SK-N-SH treated with all-trans-retinoic acid at 6 μM for 48 hours (cell line): ENCODE results near the gene BRSK1.

Experiments
- ATAC-seq: fragments of 200-7000 bp; cut with Tn5 transposase; 3 replicates; pipeline ENCODE4 v1.9.1; 2020; ENCODE audit warnings: mild to moderate bottlenecking, moderate library complexity
- ARNTL ChIP-seq: fragments of 450-650 bp; formaldehyde crosslinking; IDR thresholded peaks from 2 replicates; pipeline ENCODE4 v1.5.0; 2020; ENCODE audit warnings: low read depth, mild to moderate bottlenecking, moderate library complexity, borderline replicate concordance
- BACH2 ChIP-seq: fragments of 250-450 bp; sonication (Bioruptor Pico); IDR thresholded peaks from 2 replicates; pipeline ENCODE4 v1.9.0; 2021; ENCODE audit warnings: mild to moderate bottlenecking, borderline replicate concordance
- CSDC2 ChIP-seq: fragments of 250-450 bp; sonication (Bioruptor Pico); IDR thresholded peaks from 2 replicates; pipeline ENCODE4 v1.5.0; 2020; ENCODE audit warnings: mild to moderate bottlenecking, moderate library complexity
- ESRRG ChIP-seq: fragments of 250-450 bp; sonication (Bioruptor Pico); IDR thresholded peaks from 2 replicates; pipeline ENCODE4 v1.6.1; 2021; ENCODE audit warnings: mild to moderate bottlenecking
- GLIS3 ChIP-seq: fragments of 250-450 bp; sonication (Bioruptor Pico); IDR thresholded peaks from 2 replicates; pipeline ENCODE4 v1.5.0; 2020; ENCODE audit warnings: mild to moderate bottlenecking, moderate library complexity
- ISL1 ChIP-seq: fragments of 250-450 bp; sonication (Bioruptor Pico); IDR thresholded peaks from 2 replicates; pipeline ENCODE4 v2.1.2; 2022; ENCODE audit warnings: mild to moderate bottlenecking, moderate library complexity
- OSR1 ChIP-seq: fragments of 250-450 bp; sonication (Bioruptor Pico); IDR thresholded peaks from 2 replicates; pipeline ENCODE4 v1.8.0; 2022; ENCODE audit warnings: moderate library complexity, mild to moderate bottlenecking, inconsistent platforms
- PPARA ChIP-seq: fragments of 250-450 bp; sonication (Bioruptor Pico); IDR thresholded peaks from 2 replicates; pipeline ENCODE4 v1.5.0; 2020; ENCODE audit warnings: mild to moderate bottlenecking, borderline replicate concordance
- RARB ChIP-seq: fragments of 250-450 bp; sonication (Bioruptor Pico); IDR thresholded peaks from 2 replicates; pipeline ENCODE4 v1.8.0; 2021; ENCODE audit warnings: mild to moderate bottlenecking, moderate library complexity
- SNAI2 ChIP-seq: fragments of 250-450 bp; sonication (Bioruptor Pico); IDR thresholded peaks from 2 replicates; pipeline ENCODE4 v1.5.0; 2020; ENCODE audit warnings: mild to moderate bottlenecking, moderate library complexity
- TCF4 ChIP-seq: fragments of 250-450 bp; sonication (Bioruptor Pico); IDR thresholded peaks from 2 replicates; pipeline ENCODE4 v1.8.0; 2021; ENCODE audit warnings: mild to moderate bottlenecking, moderate library complexity, borderline replicate concordance
- TOX ChIP-seq: fragments of 250-450 bp; sonication (Bioruptor Pico); IDR thresholded peaks from 2 replicates; pipeline ENCODE4 v1.8.0; 2021; ENCODE audit warnings: mild to moderate bottlenecking, moderate library complexity, borderline replicate concordance
- ZC3H10 ChIP-seq: fragments of 250-450 bp; sonication (Bioruptor Pico); IDR thresholded peaks from 2 replicates; pipeline ENCODE4 v1.5.1; 2021; ENCODE audit warnings: mild to moderate bottlenecking, moderate library complexity
- ZFP3 ChIP-seq: fragments of 250-450 bp; sonication (Bioruptor Pico); IDR thresholded peaks from 2 replicates; pipeline ENCODE4 v1.5.0; 2020; ENCODE audit warnings: mild to moderate bottlenecking, moderate library complexity
- ZFP30 ChIP-seq: fragments of 450-650 bp; formaldehyde crosslinking; IDR thresholded peaks from 2 replicates; pipeline ENCODE4 v1.5.0; 2022; ENCODE audit warnings: mild to moderate bottlenecking, moderate library complexity
- ZNF565 ChIP-seq: fragments of 450-650 bp; formaldehyde crosslinking; conservative IDR thresholded peaks from 2 replicates; pipeline ENCODE4 v1.5.0; 2020; ENCODE audit warnings: low read depth, mild to moderate bottlenecking, moderate library complexity
- ZNF70 ChIP-seq: fragments of 450-650 bp; formaldehyde crosslinking; IDR thresholded peaks from 2 replicates; pipeline ENCODE4 v1.5.0; 2020; ENCODE audit warnings: mild to moderate bottlenecking, moderate library complexity
- ZNF8 ChIP-seq: fragments of 450-650 bp; formaldehyde crosslinking; IDR thresholded peaks from 2 replicates; pipeline ENCODE4 v1.5.0; 2020; ENCODE audit warnings: mild to moderate bottlenecking, moderate library complexity
- TF ChIP-seq, protein P1 (sequence below): fragments of 250-450 bp; sonication (Bioruptor Pico); IDR thresholded peaks from 2 replicates; pipeline ENCODE4 v1.5.0; 2020; ENCODE audit warnings: mild to moderate bottlenecking, moderate library complexity
- TF ChIP-seq, protein P2 (sequence below): fragments of 250-450 bp; sonication (Bioruptor Pico); IDR thresholded peaks from 2 replicates; pipeline ENCODE4 v1.8.0; 2021; ENCODE audit warnings: low read depth, mild to moderate bottlenecking, moderate library complexity, borderline replicate concordance
- TF ChIP-seq, protein P3 (sequence below): fragments of 250-450 bp; sonication (Bioruptor Pico); IDR thresholded peaks from 2 replicates; pipeline ENCODE4 v1.8.0; 2020; ENCODE audit warnings: mild to moderate bottlenecking, moderate library complexity, borderline replicate concordance
- TF ChIP-seq, protein P4 (sequence below): fragments of 250-450 bp; sonication (Bioruptor Pico); IDR thresholded peaks from 2 replicates; pipeline ENCODE4 v1.5.1; 2020; ENCODE audit warnings: low read depth, mild to moderate bottlenecking, moderate library complexity

The BRSK1 gene

DNA sequence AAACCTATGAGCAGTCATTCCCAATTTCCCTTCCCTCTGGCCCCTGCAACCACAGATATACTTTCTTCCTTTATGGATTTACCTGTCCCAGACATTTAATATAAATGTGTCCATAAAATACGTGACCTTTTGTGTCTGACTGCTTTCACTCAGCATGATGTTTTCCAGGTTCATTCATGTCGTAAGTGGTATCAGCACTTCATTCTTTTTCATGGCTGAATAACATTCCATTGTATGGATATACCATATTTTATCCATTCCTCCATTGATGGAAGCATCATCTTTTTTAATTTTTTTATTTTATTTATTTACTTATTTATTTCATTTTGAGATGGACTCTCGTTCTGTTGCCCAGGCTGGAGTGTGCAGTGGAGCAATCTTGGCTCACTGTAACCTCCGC is 17.0 kb upstream of the BRSK1 start:
- peak; percentile 97 for TF ChIP-seq ZNF8
- TF ChIP-seq SNAI2 (CRISPR knock-in tag), result no peak
- ATAC-seq, result no peak

DNA sequence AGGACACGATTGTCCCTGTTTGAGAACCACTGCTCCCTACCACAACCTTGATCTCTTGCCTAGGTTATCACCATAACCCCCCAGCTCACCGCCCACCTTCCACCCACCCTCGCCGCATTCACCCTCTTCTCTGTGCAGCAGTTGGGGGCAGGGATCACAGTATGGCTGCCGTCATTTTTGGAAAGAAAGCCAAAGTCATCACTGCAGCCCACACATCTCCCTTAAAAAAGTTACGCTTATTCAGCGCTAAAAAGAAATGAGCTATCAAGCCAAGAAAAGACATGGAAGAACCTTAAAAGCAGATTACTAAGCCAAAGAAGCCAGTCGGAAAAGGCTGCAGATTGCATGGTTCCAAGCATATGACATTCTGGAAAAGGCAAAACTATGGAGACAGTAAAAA is 14.5 kb upstream of the BRSK1 start:
- ATAC-seq, result no peak
- TF ChIP-seq TOX (no peak), GLIS3 (no peak), ZNF8 (no peak), ZNF565 (CRISPR knock-in tag) (no peak), OSR1 (CRISPR knock-in tag) (no peak), TCF4 (CRISPR knock-in tag) (no peak), CSDC2 (CRISPR knock-in tag) (no peak), ARNTL (CRISPR knock-in tag) (no peak), PPARA (CRISPR knock-in tag) (no peak), ISL1 (CRISPR knock-in tag) (no peak), ZNF70 (CRISPR knock-in tag) (no peak), ZC3H10 (no peak), BACH2 (CRISPR knock-in tag) (no peak), ESRRG (CRISPR knock-in tag) (no peak), RARB (CRISPR knock-in tag) (no peak)
- TF ChIP-seq, protein P1, sequence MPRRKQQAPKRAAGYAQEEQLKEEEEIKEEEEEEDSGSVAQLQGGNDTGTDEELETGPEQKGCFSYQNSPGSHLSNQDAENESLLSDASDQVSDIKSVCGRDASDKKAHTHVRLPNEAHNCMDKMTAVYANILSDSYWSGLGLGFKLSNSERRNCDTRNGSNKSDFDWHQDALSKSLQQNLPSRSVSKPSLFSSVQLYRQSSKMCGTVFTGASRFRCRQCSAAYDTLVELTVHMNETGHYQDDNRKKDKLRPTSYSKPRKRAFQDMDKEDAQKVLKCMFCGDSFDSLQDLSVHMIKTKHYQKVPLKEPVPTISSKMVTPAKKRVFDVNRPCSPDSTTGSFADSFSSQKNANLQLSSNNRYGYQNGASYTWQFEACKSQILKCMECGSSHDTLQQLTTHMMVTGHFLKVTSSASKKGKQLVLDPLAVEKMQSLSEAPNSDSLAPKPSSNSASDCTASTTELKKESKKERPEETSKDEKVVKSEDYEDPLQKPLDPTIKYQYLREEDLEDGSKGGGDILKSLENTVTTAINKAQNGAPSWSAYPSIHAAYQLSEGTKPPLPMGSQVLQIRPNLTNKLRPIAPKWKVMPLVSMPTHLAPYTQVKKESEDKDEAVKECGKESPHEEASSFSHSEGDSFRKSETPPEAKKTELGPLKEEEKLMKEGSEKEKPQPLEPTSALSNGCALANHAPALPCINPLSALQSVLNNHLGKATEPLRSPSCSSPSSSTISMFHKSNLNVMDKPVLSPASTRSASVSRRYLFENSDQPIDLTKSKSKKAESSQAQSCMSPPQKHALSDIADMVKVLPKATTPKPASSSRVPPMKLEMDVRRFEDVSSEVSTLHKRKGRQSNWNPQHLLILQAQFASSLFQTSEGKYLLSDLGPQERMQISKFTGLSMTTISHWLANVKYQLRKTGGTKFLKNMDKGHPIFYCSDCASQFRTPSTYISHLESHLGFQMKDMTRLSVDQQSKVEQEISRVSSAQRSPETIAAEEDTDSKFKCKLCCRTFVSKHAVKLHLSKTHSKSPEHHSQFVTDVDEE (CRISPR knock-in tag), result no peak
- TF ChIP-seq, protein P2, sequence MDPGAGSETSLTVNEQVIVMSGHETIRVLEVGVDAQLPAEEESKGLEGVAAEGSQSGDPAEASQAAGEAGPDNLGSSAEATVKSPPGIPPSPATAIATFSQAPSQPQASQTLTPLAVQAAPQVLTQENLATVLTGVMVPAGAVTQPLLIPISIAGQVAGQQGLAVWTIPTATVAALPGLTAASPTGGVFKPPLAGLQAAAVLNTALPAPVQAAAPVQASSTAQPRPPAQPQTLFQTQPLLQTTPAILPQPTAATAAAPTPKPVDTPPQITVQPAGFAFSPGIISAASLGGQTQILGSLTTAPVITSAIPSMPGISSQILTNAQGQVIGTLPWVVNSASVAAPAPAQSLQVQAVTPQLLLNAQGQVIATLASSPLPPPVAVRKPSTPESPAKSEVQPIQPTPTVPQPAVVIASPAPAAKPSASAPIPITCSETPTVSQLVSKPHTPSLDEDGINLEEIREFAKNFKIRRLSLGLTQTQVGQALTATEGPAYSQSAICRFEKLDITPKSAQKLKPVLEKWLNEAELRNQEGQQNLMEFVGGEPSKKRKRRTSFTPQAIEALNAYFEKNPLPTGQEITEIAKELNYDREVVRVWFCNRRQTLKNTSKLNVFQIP (CRISPR knock-in tag), result no peak
- TF ChIP-seq, protein P3, sequence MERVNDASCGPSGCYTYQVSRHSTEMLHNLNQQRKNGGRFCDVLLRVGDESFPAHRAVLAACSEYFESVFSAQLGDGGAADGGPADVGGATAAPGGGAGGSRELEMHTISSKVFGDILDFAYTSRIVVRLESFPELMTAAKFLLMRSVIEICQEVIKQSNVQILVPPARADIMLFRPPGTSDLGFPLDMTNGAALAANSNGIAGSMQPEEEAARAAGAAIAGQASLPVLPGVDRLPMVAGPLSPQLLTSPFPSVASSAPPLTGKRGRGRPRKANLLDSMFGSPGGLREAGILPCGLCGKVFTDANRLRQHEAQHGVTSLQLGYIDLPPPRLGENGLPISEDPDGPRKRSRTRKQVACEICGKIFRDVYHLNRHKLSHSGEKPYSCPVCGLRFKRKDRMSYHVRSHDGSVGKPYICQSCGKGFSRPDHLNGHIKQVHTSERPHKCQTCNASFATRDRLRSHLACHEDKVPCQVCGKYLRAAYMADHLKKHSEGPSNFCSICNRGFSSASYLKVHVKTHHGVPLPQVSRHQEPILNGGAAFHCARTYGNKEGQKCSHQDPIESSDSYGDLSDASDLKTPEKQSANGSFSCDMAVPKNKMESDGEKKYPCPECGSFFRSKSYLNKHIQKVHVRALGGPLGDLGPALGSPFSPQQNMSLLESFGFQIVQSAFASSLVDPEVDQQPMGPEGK (CRISPR knock-in tag), result no peak

DNA sequence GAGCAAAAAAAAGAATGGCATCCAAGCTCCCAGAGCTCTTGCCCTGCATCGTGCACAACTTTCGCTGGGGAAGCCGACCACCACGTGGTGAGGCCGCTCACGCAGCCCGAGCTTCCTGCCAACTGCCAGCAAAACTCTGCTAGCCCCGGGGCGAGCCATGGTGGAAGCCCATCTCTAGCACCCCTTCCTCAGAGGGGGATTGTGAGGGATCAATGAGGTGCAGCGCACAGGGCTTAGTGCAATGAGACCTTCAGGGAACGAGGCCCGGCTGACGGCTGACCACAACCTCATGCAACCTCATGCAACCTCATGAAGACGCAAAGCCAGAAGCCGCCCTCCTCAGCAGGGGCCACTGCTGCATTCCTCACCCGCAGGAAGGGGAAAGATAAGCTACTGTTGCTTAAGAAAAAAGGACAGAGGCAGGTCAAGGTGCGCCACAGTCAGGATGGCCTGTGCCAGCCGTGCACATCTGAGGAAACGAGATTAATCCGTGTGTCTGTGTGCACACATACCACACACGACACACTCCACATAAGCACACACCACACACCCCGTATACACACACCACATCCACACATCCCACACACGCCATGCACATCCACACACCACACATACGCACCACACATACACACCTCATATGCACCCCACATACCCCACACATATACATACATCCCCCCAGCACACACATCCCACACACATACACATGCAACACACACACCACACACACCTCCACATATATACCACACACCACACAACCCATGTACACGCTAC is 13.4 kb upstream of the BRSK1 start:
- no peak for ATAC-seq
- no peak for TF ChIP-seq GLIS3
- TF ChIP-seq TCF4 (CRISPR knock-in tag), result no peak
- TF ChIP-seq, protein P2 (CRISPR knock-in tag), result no peak
- no peak for TF ChIP-seq PPARA (CRISPR knock-in tag)
- no peak for TF ChIP-seq ESRRG (CRISPR knock-in tag)
- TF ChIP-seq, protein P3 (CRISPR knock-in tag), result no peak
- TF ChIP-seq ZNF70 (CRISPR knock-in tag), result no peak
- TF ChIP-seq RARB (CRISPR knock-in tag), result no peak
- no peak for TF ChIP-seq ZC3H10
- no peak for TF ChIP-seq BACH2 (CRISPR knock-in tag)
- no peak for TF ChIP-seq TOX
- TF ChIP-seq OSR1 (CRISPR knock-in tag), result no peak
- TF ChIP-seq ZFP3, result no peak
- no peak for TF ChIP-seq ZNF565 (CRISPR knock-in tag)
- no peak for TF ChIP-seq ZFP30 (CRISPR knock-in tag)
- TF ChIP-seq, protein P1 (CRISPR knock-in tag), result no peak
- TF ChIP-seq, protein P4, sequence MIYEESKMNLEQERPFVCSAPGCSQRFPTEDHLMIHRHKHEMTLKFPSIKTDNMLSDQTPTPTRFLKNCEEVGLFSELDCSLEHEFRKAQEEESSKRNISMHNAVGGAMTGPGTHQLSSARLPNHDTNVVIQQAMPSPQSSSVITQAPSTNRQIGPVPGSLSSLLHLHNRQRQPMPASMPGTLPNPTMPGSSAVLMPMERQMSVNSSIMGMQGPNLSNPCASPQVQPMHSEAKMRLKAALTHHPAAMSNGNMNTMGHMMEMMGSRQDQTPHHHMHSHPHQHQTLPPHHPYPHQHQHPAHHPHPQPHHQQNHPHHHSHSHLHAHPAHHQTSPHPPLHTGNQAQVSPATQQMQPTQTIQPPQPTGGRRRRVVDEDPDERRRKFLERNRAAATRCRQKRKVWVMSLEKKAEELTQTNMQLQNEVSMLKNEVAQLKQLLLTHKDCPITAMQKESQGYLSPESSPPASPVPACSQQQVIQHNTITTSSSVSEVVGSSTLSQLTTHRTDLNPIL (CRISPR knock-in tag), result no peak
- no peak for TF ChIP-seq ZNF8
